HepG2 (cell line): ENCODE measurements around the gene TYROBP. TPM values are rescaled to one million over a fixed set of nuclear protein-coding genes. Genes with fewer than 3 reads are reported as not detected.
A peak's percentile ranks its signal among the peaks of the same experiment; 100 is the strongest.

Experiments used
- IRF2 ChIP-seq: IDR thresholded peaks from 2 replicates; pipeline ENCODE4 v1.6.1; 2018; ENCODE audit warnings: missing genetic modification reagents, missing compliant biosample characterization
- NFIB ChIP-seq: sonication (generic); formaldehyde crosslinking; IDR thresholded peaks from 2 replicates; pipeline ENCODE4 v1.9.0; 2021; ENCODE audit warnings: missing genetic modification reagents, mild to moderate bottlenecking, borderline replicate concordance
- NFRKB ChIP-seq: fragments of 450-650 bp; IDR thresholded peaks from 2 replicates; pipeline ENCODE4 v1.6.1; 2017
- ZBTB4 ChIP-seq: sonication (generic); formaldehyde crosslinking; IDR thresholded peaks from 2 replicates; pipeline ENCODE4 v1.4.0; 2020; ENCODE audit warnings: missing genetic modification reagents, mild to moderate bottlenecking, borderline replicate concordance
- ZBTB43 ChIP-seq: sonication (generic); formaldehyde crosslinking; conservative IDR thresholded peaks from 2 replicates; pipeline ENCODE4 v1.4.0; 2020; ENCODE audit warnings: missing genetic modification reagents
- ZNF3 ChIP-seq: IDR thresholded peaks from 2 replicates; pipeline ENCODE4 v1.7.0; 2017; ENCODE audit warnings: inconsistent platforms
- ZNF510 ChIP-seq: sonication (generic); formaldehyde crosslinking; IDR thresholded peaks from 2 replicates; pipeline ENCODE4 v1.4.0; 2020; ENCODE audit warnings: low read depth, mild to moderate bottlenecking, missing genetic modification reagents
- ZNF639 ChIP-seq: conservative IDR thresholded peaks from 2 replicates; pipeline ENCODE4 v1.6.1; 2018; ENCODE audit warnings: missing genetic modification reagents
- ZNF687 ChIP-seq: sonication (generic); formaldehyde crosslinking; IDR thresholded peaks from 2 replicates; pipeline ENCODE4 v1.5.1; 2020; ENCODE audit warnings: mild to moderate bottlenecking, missing genetic modification reagents, moderate library complexity
- ZNF784 ChIP-seq: sonication (generic); formaldehyde crosslinking; IDR thresholded peaks from 2 replicates; pipeline ENCODE4 v1.5.1; 2020; ENCODE audit warnings: missing genetic modification reagents, mild to moderate bottlenecking, borderline replicate concordance
- ZSCAN22 ChIP-seq: sonication (generic); formaldehyde crosslinking; IDR thresholded peaks from 2 replicates; pipeline ENCODE4 v1.4.0; 2020; ENCODE audit warnings: mild to moderate bottlenecking, missing genetic modification reagents
- polyA plus RNA-seq, 8 experiments: library from polyadenylated mRNA; depleted of rRNA in 3 of 8; stranded (reverse) in 7 of 8; unstranded in 1 of 8; fragments of >200 nt; fragmentation: Illumina TruSeq in 4 of 8; extraction: Trizol in 4 of 8; gene quantifications; 2 replicates each; pipeline versions ENCODE4 v1.2.1 to v1.2.3, GENCODE V29; 2011 to 2016; ENCODE audit warnings: low read depth in 4 of 8, missing spikeins in 1 of 8, mixed read lengths in 1 of 8; ENCODE audit not compliant: insufficient read depth in 1 of 8
- total RNA-seq, 5 experiments: library from RNA; depleted of rRNA; stranded (reverse); fragments of >200 nt; fragmentation: Illumina TruSeq; extraction: Trizol; gene quantifications; 2 replicates each; pipeline ENCODE4 v1.2.3, GENCODE V29; 2016; ENCODE audit warnings: low read depth in 1 of 5
- TF ChIP-seq, protein P1 (sequence below), 2 experiments: sonication (generic) in 1 of 2; formaldehyde crosslinking in 1 of 2; IDR thresholded peaks; 2 replicates each; pipeline versions ENCODE4 v1.4.0 to v1.6.1; 2016 to 2020; ENCODE audit warnings: borderline replicate concordance in 1 of 2, low read depth in 1 of 2, mild to moderate bottlenecking in 1 of 2, missing genetic modification reagents in 1 of 2

The TYROBP gene
- total and polyA plus RNA-seq, 2 of the 13 experiments (the other 11 are each of a cell fraction or from before 2014, with no cell fraction given): not detected

GRCh38 chr19:35879770-35880317, 28.3 kb downstream of the TYROBP start (continued):
- TF ChIP-seq ZBTB4 (CRISPR knock-in tag): 0 out of 2 replicates have a peak, but pooled peaks have one; percentile 39
- peak; percentile 87; the same call in 1 of the 2 replicates for TF ChIP-seq ZNF784
- TF ChIP-seq, protein P1, sequence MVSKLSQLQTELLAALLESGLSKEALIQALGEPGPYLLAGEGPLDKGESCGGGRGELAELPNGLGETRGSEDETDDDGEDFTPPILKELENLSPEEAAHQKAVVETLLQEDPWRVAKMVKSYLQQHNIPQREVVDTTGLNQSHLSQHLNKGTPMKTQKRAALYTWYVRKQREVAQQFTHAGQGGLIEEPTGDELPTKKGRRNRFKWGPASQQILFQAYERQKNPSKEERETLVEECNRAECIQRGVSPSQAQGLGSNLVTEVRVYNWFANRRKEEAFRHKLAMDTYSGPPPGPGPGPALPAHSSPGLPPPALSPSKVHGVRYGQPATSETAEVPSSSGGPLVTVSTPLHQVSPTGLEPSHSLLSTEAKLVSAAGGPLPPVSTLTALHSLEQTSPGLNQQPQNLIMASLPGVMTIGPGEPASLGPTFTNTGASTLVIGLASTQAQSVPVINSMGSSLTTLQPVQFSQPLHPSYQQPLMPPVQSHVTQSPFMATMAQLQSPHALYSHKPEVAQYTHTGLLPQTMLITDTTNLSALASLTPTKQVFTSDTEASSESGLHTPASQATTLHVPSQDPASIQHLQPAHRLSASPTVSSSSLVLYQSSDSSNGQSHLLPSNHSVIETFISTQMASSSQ (IDR thresholded peaks at IDR 0.05; ENCODE audit: low read depth): no peak
- TF ChIP-seq, protein P1 (CRISPR knock-in tag; IDR thresholded peaks at IDR 0.05; ENCODE audit: borderline replicate concordance): no peak
- peak; percentile 77; the same call in 1 of the 2 replicates for TF ChIP-seq ZNF3 (CRISPR knock-in tag)
- TF ChIP-seq ZNF639 (CRISPR knock-in tag): peak; percentile 74; the same call in 1 of the 2 replicates
- TF ChIP-seq ZBTB43 (CRISPR knock-in tag): peak; percentile 95
- TF ChIP-seq IRF2: peak; percentile 54
- TF ChIP-seq ZSCAN22 (CRISPR knock-in tag): 0 out of 2 replicates have a peak, but pooled peaks have one; percentile 31
- TF ChIP-seq ZNF687 (CRISPR knock-in tag): peak; percentile 70
- TF ChIP-seq NFIB (CRISPR knock-in tag): no peak
- TF ChIP-seq ZNF510 (CRISPR knock-in tag): peak; percentile 94
- no peak for TF ChIP-seq NFRKB
